Spinal cord (tissue), 10 donors: ENCODE data around the gene CST2. TPM values are rescaled to one million over a fixed set of nuclear protein-coding genes. Genes with fewer than 3 reads are reported as not detected.
A peak's percentile ranks its signal among the peaks of the same experiment; 100 is the strongest.
"Not testable (repeated sequence)": the region's sequence is repeated elsewhere in the genome, so short reads cannot be mapped to it uniquely, and the experiment has no call there.

ENCODE experiments used
- DNase-seq, 6 donors: peaks; one replicate each; pipeline versions ENCODE4 v3.0.0 to v3.0.0-alpha.2; 2013 to 2015; ENCODE audit warnings: low spot score in 6 of 6, low read depth in 4 of 6
- H3K27ac ChIP-seq: one replicate; pipeline ENCODE4 v1.5.1; 2013; ENCODE audit warnings: low read depth, low read length, control low read depth
- H3K27me3 ChIP-seq: one replicate; pipeline ENCODE4 v1.6.1; 2013; ENCODE audit warnings: low read length; ENCODE audit not compliant: control insufficient read depth, insufficient read depth
- H3K36me3 ChIP-seq: one replicate; pipeline ENCODE4 v1.6.1; 2013; ENCODE audit warnings: low read length; ENCODE audit not compliant: control insufficient read depth, insufficient read depth
- H3K4me1 ChIP-seq: one replicate; pipeline ENCODE4 v1.6.1; 2013; ENCODE audit warnings: low read length; ENCODE audit not compliant: control insufficient read depth, insufficient read depth
- H3K4me3 ChIP-seq: one replicate; pipeline ENCODE4 v1.5.1; 2013; ENCODE audit warnings: low read depth, low read length, control low read depth
- H3K9me3 ChIP-seq: one replicate; pipeline ENCODE4 v1.6.1; 2013; ENCODE audit warnings: low read length; ENCODE audit not compliant: control insufficient read depth, insufficient read depth
- WGBS: methylation state at CpG from one replicate; pipeline ENCODE4 v1.1.5; 2013; ENCODE audit warnings: missing lambda C conversion rate; ENCODE audit not compliant: insufficient coverage; 5-methylcytosine and 5-hydroxymethylcytosine counted together
- polyA plus RNA-seq, 2 donors: library from polyadenylated mRNA; unstranded; fragments of 120-200 nt; gene quantifications; one replicate each; pipeline ENCODE4 v1.2.1, GENCODE V29; 2013; ENCODE audit not compliant: insufficient read length in 2 of 2
- total RNA-seq, 2 donors: library from RNA; depleted of rRNA in 1 of 2; stranded (reverse); fragments of 120-200 nt in 1 of 2; fragments of >200 nt in 1 of 2; gene quantifications; one replicate each; pipeline versions ENCODE4 v1.2.3 to v1.2.4, GENCODE V29; 2013 to 2014
- donor health status: healthy.

CST2 gene
- total and polyA plus RNA-seq, 4 donors: not detected

DNA sequence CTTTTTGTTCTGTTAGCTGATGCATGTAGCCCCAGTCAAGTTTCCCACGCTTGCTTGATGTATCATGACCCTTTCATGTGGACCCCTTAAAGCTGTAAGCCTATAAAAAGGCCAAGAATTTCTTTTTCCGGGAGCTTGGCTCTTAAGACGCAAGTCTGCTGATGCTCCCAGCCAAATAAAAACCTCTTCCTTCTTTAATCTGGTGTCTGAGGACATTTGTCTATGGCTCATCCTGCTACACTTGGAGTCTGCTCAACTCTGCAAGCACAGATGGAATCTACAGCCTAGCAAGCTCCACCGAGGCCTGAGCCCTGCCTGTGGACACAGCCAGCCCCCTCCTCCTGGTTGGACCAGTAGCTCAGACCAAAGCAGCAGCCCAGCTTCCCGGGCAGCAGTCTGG, 3.4 kb downstream of the CST2 start:
- Histone ChIP-seq H3K36me3 (no peaks in the 10 kb centered on the region), H3K9me3 (no peaks in the 10 kb centered on the region), H3K27me3 (no peaks in the 10 kb centered on the region), H3K27ac (no peak overlapping the region), H3K4me1 (peaks cover 6% of the 10 kb centered on the region), H3K4me3 (no peak overlapping the region)
- DNase-seq: peak in 1 of 6 donors; percentile 5
- 53% methylated on average over 5 of the region's 5 CpGs for WGBS

DNA sequence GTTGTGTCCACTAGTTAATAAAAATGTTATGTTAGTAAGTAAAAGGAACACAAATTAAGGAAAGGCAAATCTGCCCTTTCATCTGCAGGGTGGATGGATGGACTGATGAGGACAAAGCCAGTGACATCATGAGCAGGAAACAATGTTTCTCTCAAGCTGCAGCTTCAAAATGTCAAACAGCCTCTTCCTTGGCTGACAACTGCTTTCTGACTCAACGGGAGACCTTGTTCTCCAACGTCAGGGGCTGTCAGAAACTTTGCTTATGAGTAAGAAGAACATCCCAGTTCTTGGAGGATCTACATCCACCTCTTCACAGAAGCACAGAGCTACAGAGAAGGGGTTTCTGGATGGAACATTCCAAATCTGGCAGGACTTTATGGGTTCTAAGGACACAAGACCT, 6.0 kb downstream of the CST2 start:
- Histone ChIP-seq H3K4me3 (no peak overlapping the region), H3K36me3 (no peaks in the 10 kb centered on the region), H3K4me1 (peaks cover 6% of the 10 kb centered on the region), H3K9me3 (no peaks in the 10 kb centered on the region), H3K27ac (no peak overlapping the region), H3K27me3 (no peaks in the 10 kb centered on the region)
- DNase-seq: no peak
- WGBS: 80% methylated on average over 1 of the region's 2 CpGs

DNA sequence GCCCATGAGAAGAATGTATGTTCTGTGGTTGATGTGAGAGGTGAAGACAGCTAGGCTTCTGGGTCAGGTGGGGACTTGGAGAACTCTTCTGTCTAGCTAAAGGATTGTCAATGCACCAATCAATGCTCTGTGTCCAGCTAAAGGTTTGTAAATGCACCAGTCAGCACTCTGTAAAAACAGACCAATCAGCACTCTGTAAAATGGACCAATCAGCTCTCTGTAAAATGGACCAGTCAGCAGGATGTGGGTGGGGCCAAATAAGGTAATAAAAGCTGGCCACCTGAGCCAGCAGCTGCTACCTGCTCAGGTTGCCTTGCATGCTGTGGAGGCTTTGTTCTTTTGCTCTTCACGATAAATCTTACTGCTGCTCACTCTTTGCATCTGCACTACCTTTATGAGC, 15.0 kb downstream of the CST2 start:
- DNase-seq, H3K36me3 ChIP-seq, H3K27me3 ChIP-seq, H3K9me3 ChIP-seq, H3K4me3 ChIP-seq, H3K4me1 ChIP-seq, H3K27ac ChIP-seq: not testable (repeated sequence)
- WGBS: no CpG with 5 or more reads among the region's 1 CpG

DNA sequence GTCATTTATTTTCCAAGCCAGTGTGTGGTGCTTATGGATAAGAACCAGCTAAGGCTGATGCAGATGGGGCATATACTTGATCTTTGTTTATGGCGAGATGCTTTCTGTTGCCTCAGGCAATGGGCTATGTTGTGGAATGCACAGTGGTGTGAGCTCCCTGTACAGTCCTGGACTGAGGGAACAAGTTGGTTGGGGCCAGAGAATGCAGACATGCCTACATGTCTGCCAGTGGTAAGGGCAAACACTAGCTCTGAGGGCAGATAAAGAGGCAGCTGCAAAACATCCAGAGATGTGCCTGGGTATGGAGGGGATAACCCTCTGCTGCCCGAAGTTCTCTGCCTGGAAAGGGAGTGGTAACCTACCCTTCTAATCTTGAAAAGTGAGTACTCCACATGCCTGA, 16.2 kb downstream of the CST2 start:
- H3K27me3 ChIP-seq, H3K27ac ChIP-seq, DNase-seq, H3K4me1 ChIP-seq, H3K4me3 ChIP-seq, H3K36me3 ChIP-seq, H3K9me3 ChIP-seq: not testable (repeated sequence)
- WGBS: 100% methylated on average over 1 of the region's 2 CpGs

DNA sequence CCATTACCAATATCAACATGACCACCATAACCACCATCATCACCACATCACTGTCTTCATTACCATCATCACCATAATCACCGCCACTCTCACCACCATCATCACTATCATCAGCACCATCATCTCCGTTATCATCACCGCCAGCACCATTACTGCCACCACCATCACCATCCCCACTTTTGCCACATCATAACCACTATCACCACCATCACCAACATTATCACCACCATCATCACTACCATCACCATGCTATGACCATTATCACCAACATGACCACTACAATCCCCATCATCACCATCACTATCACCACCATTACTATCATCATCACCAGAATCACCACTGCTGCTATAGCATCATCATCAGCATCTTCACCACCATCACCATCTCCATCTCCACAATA, 25.7 kb downstream of the CST2 start:
- no peak overlapping the region for H3K27ac ChIP-seq
- no peaks in the 10 kb centered on the region for H3K4me1 ChIP-seq
- no peak for DNase-seq
- no peaks in the 10 kb centered on the region for H3K27me3 ChIP-seq
- WGBS: 93% methylated on average over 3 of the region's 3 CpGs
- H3K4me3 ChIP-seq: no peak overlapping the region
- no peaks in the 10 kb centered on the region for H3K36me3 ChIP-seq
- no peaks in the 10 kb centered on the region for H3K9me3 ChIP-seq

DNA sequence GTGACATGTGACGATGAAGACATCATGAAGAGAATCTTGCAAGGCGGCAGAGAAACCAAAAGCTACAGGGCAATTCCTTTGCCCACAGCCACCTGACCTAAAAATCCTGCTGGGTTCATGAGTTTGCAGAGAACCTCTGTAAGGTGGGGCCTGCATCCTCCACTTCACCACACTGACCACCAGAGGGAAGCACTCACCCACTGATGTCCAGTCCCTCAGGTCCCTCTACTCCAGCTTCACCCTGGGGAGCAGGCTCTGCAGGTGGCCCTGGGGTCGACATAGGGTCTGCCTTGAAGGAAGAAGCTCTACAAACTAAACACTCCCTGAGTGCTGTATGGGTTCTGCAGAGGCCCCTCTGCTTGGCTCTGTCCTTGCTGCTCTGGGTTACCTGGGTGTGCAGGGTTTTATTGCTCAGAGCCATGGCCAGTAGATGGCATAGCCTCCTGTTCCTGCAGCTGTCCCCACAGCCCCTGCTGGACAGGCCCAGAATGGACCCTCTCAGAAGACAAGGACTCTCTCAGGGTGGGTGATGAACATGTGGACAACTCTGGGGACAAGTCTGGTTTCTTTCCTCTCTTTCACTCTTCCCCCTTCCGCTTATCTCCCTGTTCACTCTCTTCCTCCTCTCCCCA, 27.2 kb downstream of the CST2 start:
- WGBS: 60% methylated on average over 3 of the region's 4 CpGs
- H3K27ac ChIP-seq, H3K9me3 ChIP-seq, H3K4me1 ChIP-seq, H3K36me3 ChIP-seq, DNase-seq, H3K4me3 ChIP-seq, H3K27me3 ChIP-seq: not testable (repeated sequence)

DNA sequence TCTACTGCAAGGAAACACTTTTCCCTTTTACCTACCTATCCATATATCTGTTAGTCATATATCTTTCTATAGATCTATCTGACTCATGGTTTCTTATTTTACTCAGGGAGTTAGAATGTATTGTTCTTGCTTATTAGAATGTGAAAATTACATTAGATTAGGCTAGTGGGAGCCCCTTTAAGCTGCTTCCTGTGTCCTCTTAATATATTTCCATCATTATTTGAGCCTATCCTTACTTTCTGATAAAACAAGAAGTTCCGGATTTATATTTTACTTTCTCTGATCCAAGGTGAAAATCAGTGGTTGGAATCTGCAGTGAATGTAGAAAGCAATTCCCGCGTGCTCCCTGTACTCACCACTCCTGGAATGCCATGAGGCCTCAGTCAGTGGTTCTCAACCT, 31.0 kb downstream of the CST2 start:
- H3K4me3 ChIP-seq: no peak overlapping the region
- H3K27me3 ChIP-seq: no peaks in the 10 kb centered on the region
- no peak for DNase-seq
- H3K4me1 ChIP-seq: no peaks in the 10 kb centered on the region
- WGBS: 92% methylated on average over 2 of the region's 3 CpGs
- H3K36me3 ChIP-seq: no peaks in the 10 kb centered on the region
- H3K27ac ChIP-seq: no peak overlapping the region
- H3K9me3 ChIP-seq: no peaks in the 10 kb centered on the region

DNA sequence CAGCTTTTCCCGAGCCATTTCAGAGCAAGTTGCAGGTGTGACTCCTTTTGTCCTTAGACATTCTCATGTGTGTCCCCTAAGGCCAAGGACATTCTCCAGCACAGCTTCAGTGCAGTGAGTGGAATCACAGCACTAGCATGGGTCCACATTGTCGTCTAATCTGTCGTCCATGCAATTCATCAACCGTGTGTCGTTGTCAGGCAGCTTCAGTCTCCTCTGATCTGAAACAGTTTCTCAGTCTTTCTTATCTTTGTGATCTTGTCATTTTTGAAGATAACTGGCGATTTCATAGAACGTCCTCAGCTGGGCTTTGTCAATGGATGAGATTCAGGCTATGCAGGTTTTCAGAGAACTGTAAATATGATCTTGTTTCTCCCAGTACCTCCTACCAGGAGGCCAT, 31.7 kb downstream of the CST2 start:
- H3K27me3 ChIP-seq: no peaks in the 10 kb centered on the region
- DNase-seq: no peak
- no peaks in the 10 kb centered on the region for H3K36me3 ChIP-seq
- H3K27ac ChIP-seq: no peak overlapping the region
- H3K4me3 ChIP-seq: no peak overlapping the region
- H3K4me1 ChIP-seq: no peaks in the 10 kb centered on the region
- H3K9me3 ChIP-seq: no peaks in the 10 kb centered on the region
- WGBS: 69% methylated on average over 5 of the region's 7 CpGs

DNA sequence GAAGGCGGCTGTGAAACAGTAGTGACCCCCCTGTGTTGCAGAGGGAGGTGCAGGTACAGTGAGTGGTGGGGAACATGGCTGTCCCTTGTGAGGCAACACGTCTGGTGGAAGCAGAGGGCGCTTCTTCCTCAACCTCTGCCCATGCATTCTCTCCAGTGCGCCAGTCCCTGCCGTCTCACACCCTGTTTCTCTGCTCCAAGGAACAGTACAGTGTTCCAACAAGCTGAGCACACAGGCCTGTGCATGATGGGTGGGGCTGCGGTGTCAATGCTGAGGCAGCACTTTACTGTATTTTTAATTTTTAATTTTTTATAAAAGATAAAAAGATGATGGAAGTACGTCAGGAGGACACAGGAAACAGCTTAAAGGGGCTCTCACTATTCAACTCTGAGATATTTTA, 32.5 kb downstream of the CST2 start:
- Histone ChIP-seq H3K27ac (no peak overlapping the region), H3K4me1 (no peaks in the 10 kb centered on the region), H3K27me3 (no peaks in the 10 kb centered on the region), H3K4me3 (no peak overlapping the region), H3K9me3 (no peaks in the 10 kb centered on the region), H3K36me3 (no peaks in the 10 kb centered on the region)
- 100% methylated on average over 1 of the region's 7 CpGs for WGBS
- DNase-seq: no peak

DNA sequence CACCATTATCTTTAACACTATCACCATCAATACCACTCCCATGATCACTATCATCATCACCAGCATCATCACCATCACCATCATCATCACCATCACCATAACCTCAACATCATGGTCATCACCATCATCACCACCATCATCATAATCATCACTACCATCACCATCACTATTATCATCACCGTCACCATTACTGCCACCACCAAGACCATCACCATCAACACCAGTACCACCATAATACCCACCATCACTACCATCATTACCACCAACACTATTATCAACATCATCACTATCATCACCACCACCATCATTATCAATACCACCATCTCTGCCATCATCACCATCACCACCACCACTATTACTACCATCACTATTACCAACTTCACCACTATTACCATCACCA, 43.1 kb downstream of the CST2 start:
- Histone ChIP-seq H3K36me3 (no peaks in the 10 kb centered on the region), H3K4me1 (no peaks in the 10 kb centered on the region), H3K9me3 (no peaks in the 10 kb centered on the region), H3K27me3 (no peaks in the 10 kb centered on the region), H3K4me3 (no peak overlapping the region), H3K27ac (no peak overlapping the region)
- WGBS: 100% methylated on average over 1 of the region's 1 CpG
- no peak for DNase-seq
